HepG2 (cell line): ENCODE data around the gene ADGRB3. TPM values are rescaled to one million over a fixed set of nuclear protein-coding genes. Genes with fewer than 3 reads are reported as not detected.

Experiments
- ATAC-seq: fragments of 200-7000 bp; cut with Tn5 transposase; 3 replicates; pipeline ENCODE4 v1.9.1; 2020; ENCODE audit warnings: mild to moderate bottlenecking, moderate library complexity
- BruUV-seq: library from RNA; stranded (reverse); fragments of 400-500 nt; replicated peaks from 2 replicates; lab custom pipeline; 2021; lab: Mats Ljungman, UMichigan
- CTCF ChIA-PET: fragments of 300-600 bp; formaldehyde crosslinking; extraction: SDS; loops from one replicate; lab custom pipeline; 2021; ENCODE audit warnings: low total read pairs, inconsistent platforms, low intra/inter-chr PET ratio; lab: Yijun Ruan, JAX
- POLR2A ChIA-PET: fragments of 350-600 bp; sonication (Branson Sonifier 250); formaldehyde crosslinking; loops from one replicate; lab custom pipeline; 2020; ENCODE audit warnings: antibody characterized with exemption, inconsistent platforms; lab: Yijun Ruan, JAX
- DNase-seq: peaks from one replicate; pipeline ENCODE4 v3.0.0-alpha.2; 2015; ENCODE audit warnings: low spot score
- FAIRE-seq: peaks from 3 replicates; lab custom pipeline; 2011; peaks lifted over from hg19 to GRCh38; lab: Jason Lieb, UNC
- H2AFZ ChIP-seq: one replicate; pipeline ENCODE4 v1.6.1; 2011; ENCODE audit warnings: low read length, inconsistent platforms
- H3K27ac ChIP-seq: fragments of 300-600 bp; 3 replicates; pipeline ENCODE4 v1.8.0; 2011; ENCODE audit warnings: mixed run types, mild to moderate bottlenecking, mixed read lengths, low read length, inconsistent platforms; ENCODE audit not compliant: insufficient read depth; ENCODE audit errors: extremely low read length
- H3K27me3 ChIP-seq, 2 experiments: fragments of 200-600 bp in 1 of 2; 2 replicates in 1 of 2; 3 replicates in 1 of 2; pipeline versions ENCODE4 v1.6.0 to v1.8.0; 2011; ENCODE audit warnings: low read length in 2 of 2, mild to moderate bottlenecking in 2 of 2, moderate library complexity in 2 of 2, inconsistent platforms in 1 of 2; ENCODE audit not compliant: insufficient read depth in 2 of 2, control insufficient read depth in 1 of 2
- H3K36me3 ChIP-seq, 2 experiments: fragments of 200-600 bp in 1 of 2; replicated peaks in 1 of 2; 2 replicates in 1 of 2; 3 replicates in 1 of 2; pipeline versions ENCODE4 v1.5.1 to v1.8.0; 2011; ENCODE audit warnings: low read length in 2 of 2, inconsistent platforms in 1 of 2; ENCODE audit not compliant: insufficient read depth in 2 of 2, control insufficient read depth in 1 of 2
- H3K4me1 ChIP-seq: 2 replicates; pipeline ENCODE4 v1.5.1; 2012; ENCODE audit warnings: low read length, inconsistent platforms; ENCODE audit not compliant: insufficient read depth
- H3K4me2 ChIP-seq: 2 replicates; pipeline ENCODE4 v1.6.0; 2011; ENCODE audit warnings: low read depth, low read length, inconsistent platforms
- H3K4me3 ChIP-seq, 3 experiments: fragments of 200-600 bp in 1 of 3; sonication (generic), shearing (Covaris generic) in 1 of 3; replicated peaks in 1 of 3; 2 replicates each; pipeline ENCODE4 v1.5.1; 2011 to 2016; ENCODE audit warnings: low read length in 3 of 3, inconsistent platforms in 2 of 3, low read depth in 2 of 3, mild to moderate bottlenecking in 2 of 3, control low read depth in 1 of 3, mixed read lengths in 1 of 3; ENCODE audit not compliant: insufficient read depth in 1 of 3
- H3K79me2 ChIP-seq: one replicate; pipeline ENCODE4 v1.6.1; 2011; ENCODE audit warnings: low read length, inconsistent platforms; ENCODE audit not compliant: insufficient read depth
- H3K9ac ChIP-seq: 2 replicates; pipeline ENCODE4 v1.6.0; 2011; ENCODE audit warnings: mild to moderate bottlenecking, low read depth, low read length, inconsistent platforms; ENCODE audit not compliant: insufficient read depth
- H3K9me3 ChIP-seq: 2 replicates; pipeline ENCODE4 v1.5.1; 2012; ENCODE audit warnings: mild to moderate bottlenecking, low read length
- H4K20me1 ChIP-seq: 2 replicates; pipeline ENCODE4 v1.6.0; 2011; ENCODE audit warnings: inconsistent platforms, mild to moderate bottlenecking, low read length, moderate library complexity; ENCODE audit not compliant: insufficient read depth
- ASH2L ChIP-seq: fragments of 300-600, 200-600 bp; sonication (generic); IDR thresholded peaks from 2 replicates; pipeline ENCODE4 v1.7.0; 2017; ENCODE audit warnings: low read depth, mild to moderate bottlenecking, moderate library complexity, mixed read lengths, low read length; ENCODE audit not compliant: insufficient read length
- MIER3 ChIP-seq: IDR thresholded peaks from 2 replicates; pipeline ENCODE4 v1.6.1; 2016; ENCODE audit warnings: missing compliant biosample characterization, borderline replicate concordance
- PITX1 ChIP-seq: sonication (generic); formaldehyde crosslinking; IDR thresholded peaks from 2 replicates; pipeline ENCODE4 v1.5.1; 2020; ENCODE audit warnings: mild to moderate bottlenecking, missing genetic modification reagents
- TMF1 ChIP-seq: sonication (generic); formaldehyde crosslinking; IDR thresholded peaks from 2 replicates; pipeline ENCODE4 v1.8.1; 2022; ENCODE audit warnings: low read depth, missing genetic modification reagents
- ZFP41 ChIP-seq: sonication (generic); formaldehyde crosslinking; IDR thresholded peaks from 2 replicates; pipeline ENCODE4 v1.4.0; 2020; ENCODE audit warnings: mild to moderate bottlenecking, missing genetic modification reagents, borderline replicate concordance
- ZNF331 ChIP-seq: sonication (generic); formaldehyde crosslinking; IDR thresholded peaks from 2 replicates; pipeline ENCODE4 v1.4.0; 2020; ENCODE audit warnings: missing genetic modification reagents
- ZNF362 ChIP-seq: sonication (generic); formaldehyde crosslinking; IDR thresholded peaks from 2 replicates; pipeline ENCODE4 v1.4.0; 2020; ENCODE audit warnings: missing genetic modification reagents, mild to moderate bottlenecking, borderline replicate concordance
- ZNF564 ChIP-seq: sonication (generic); formaldehyde crosslinking; IDR thresholded peaks from 2 replicates; pipeline ENCODE4 v1.8.1; 2023; ENCODE audit warnings: mild to moderate bottlenecking, missing genetic modification reagents
- in situ Hi-C: cut with HindIII; loops from 2 replicates; pipeline ENCODE4 v1.10.0; 2017; ENCODE audit warnings: low pct_unique_long_range_greater_than_20kb; ENCODE audit not compliant: extremely low pct_ligation_motif_present
- intact Hi-C: fragments of 100-400 bp; cut with micrococcal nuclease; formaldehyde crosslinking; loops from one replicate; pipeline ENCODE4 v1.10.0; 2022; ENCODE audit not compliant: unreplicated experiment
- polyA plus RNA-seq, 8 experiments: library from polyadenylated mRNA; depleted of rRNA in 3 of 8; stranded (reverse) in 7 of 8; unstranded in 1 of 8; fragments of >200 nt; fragmentation: Illumina TruSeq in 4 of 8; extraction: Trizol in 4 of 8; gene quantifications; 2 replicates each; pipeline versions ENCODE4 v1.2.1 to v1.2.3, GENCODE V29; 2011 to 2016; ENCODE audit warnings: low read depth in 4 of 8, missing spikeins in 1 of 8, mixed read lengths in 1 of 8; ENCODE audit not compliant: insufficient read depth in 1 of 8
- total RNA-seq, 5 experiments: library from RNA; depleted of rRNA; stranded (reverse); fragments of >200 nt; fragmentation: Illumina TruSeq; extraction: Trizol; gene quantifications; 2 replicates each; pipeline ENCODE4 v1.2.3, GENCODE V29; 2016; ENCODE audit warnings: low read depth in 1 of 5
- TF ChIP-seq, protein P1 (sequence below): sonication (generic); formaldehyde crosslinking; IDR thresholded peaks from 2 replicates; pipeline ENCODE4 v1.4.0; 2020; ENCODE audit warnings: missing genetic modification reagents, borderline replicate concordance
- TF ChIP-seq, protein P2 (sequence below): sonication (generic); formaldehyde crosslinking; IDR thresholded peaks from 2 replicates; pipeline ENCODE4 v1.5.0; 2020; ENCODE audit warnings: mild to moderate bottlenecking, missing genetic modification reagents

The ADGRB3 gene
- total and polyA plus RNA-seq, 2 of the 13 experiments (the other 11 are each of a cell fraction or from before 2014, with no cell fraction given), result not detected

- Histone ChIP-seq H3K4me1 (no peaks in the 10 kb centered on the region), H3K4me3 (no peak overlapping the region), H3K27ac (no peak overlapping the region), H3K9me3 (peaks cover 29% of the 10 kb centered on the region), H3K9ac (no peak overlapping the region), H3K36me3 (no peaks in the 10 kb centered on the region), H4K20me1 (no peaks in the 10 kb centered on the region), H3K27me3 (no peaks in the 10 kb centered on the region), H3K79me2 (no peaks in the 10 kb centered on the region), H2AFZ (no peak overlapping the region), H3K4me2 (no peak overlapping the region)
- DNase-seq (no peak), ATAC-seq (no peak), FAIRE-seq (no peak)
- TF ChIP-seq PITX1 (CRISPR knock-in tag), result no peak
- no peak for TF ChIP-seq TMF1 (CRISPR knock-in tag)
- TF ChIP-seq, protein P1, sequence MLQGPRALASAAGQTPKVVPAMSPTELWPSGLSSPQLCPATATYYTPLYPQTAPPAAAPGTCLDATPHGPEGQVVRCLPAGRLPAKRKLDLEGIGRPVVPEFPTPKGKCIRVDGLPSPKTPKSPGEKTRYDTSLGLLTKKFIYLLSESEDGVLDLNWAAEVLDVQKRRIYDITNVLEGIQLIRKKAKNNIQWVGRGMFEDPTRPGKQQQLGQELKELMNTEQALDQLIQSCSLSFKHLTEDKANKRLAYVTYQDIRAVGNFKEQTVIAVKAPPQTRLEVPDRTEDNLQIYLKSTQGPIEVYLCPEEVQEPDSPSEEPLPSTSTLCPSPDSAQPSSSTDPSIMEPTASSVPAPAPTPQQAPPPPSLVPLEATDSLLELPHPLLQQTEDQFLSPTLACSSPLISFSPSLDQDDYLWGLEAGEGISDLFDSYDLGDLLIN (CRISPR knock-in tag), result no peak
- no peak for TF ChIP-seq ZNF362 (CRISPR knock-in tag)
- TF ChIP-seq ZNF564 (CRISPR knock-in tag), result no peak
- no peak for TF ChIP-seq ZFP41 (CRISPR knock-in tag)
- no peak for TF ChIP-seq MIER3
- TF ChIP-seq, protein P2, sequence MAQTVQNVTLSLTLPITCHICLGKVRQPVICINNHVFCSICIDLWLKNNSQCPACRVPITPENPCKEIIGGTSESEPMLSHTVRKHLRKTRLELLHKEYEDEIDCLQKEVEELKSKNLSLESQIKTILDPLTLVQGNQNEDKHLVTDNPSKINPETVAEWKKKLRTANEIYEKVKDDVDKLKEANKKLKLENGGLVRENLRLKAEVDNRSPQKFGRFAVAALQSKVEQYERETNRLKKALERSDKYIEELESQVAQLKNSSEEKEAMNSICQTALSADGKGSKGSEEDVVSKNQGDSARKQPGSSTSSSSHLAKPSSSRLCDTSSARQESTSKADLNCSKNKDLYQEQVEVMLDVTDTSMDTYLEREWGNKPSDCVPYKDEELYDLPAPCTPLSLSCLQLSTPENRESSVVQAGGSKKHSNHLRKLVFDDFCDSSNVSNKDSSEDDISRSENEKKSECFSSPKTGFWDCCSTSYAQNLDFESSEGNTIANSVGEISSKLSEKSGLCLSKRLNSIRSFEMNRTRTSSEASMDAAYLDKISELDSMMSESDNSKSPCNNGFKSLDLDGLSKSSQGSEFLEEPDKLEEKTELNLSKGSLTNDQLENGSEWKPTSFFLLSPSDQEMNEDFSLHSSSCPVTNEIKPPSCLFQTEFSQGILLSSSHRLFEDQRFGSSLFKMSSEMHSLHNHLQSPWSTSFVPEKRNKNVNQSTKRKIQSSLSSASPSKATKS (CRISPR knock-in tag), result no peak
- no peak for TF ChIP-seq ASH2L
- TF ChIP-seq ZNF331 (CRISPR knock-in tag), result no peak
- in situ Hi-C loops (no loop called here), intact Hi-C loops (no loop called here)
- ChIA-PET POLR2A (no interaction called here), CTCF (no interaction called here)
- BruUV-seq, result no TSS peak
Observed at GRCh38 chr6:68868646-68869045, 233.6 kb downstream of the ADGRB3 start.
